WTC11 (cell line): Measurements from ENCODE around the gene TTYH1. TPM values are rescaled to one million over a fixed set of nuclear protein-coding genes. Genes with fewer than 3 reads are reported as not detected.

Experiments used
- ATAC-seq: fragments of 200-7000 bp; cut with Tn5 transposase; 2 replicates; pipeline ENCODE4 v1.10.0; 2021; ENCODE audit warnings: mild to moderate bottlenecking, moderate library complexity
- CTCF ChIA-PET: fragments of 300-600 bp; sonication (Branson Sonifier 250); formaldehyde crosslinking; loops from one replicate; lab custom pipeline; 2021; ENCODE audit warnings: antibody characterized with exemption; lab: Charles Lee
- POLR2A ChIA-PET: fragments of 350-600 bp; sonication (Branson Sonifier 250); formaldehyde crosslinking; loops from one replicate; lab custom pipeline; 2021; ENCODE audit warnings: antibody characterized with exemption; lab: Charles Lee
- DNase-seq: peaks from one replicate; pipeline ENCODE4 v3.0.0; 2021; ENCODE audit warnings: low spot score
- H3K27ac Mint-ChIP-seq: 2 replicates; pipeline ENCODE4 v1.8.0; 2021; ENCODE audit warnings: mixed read lengths
- H3K27me3 Mint-ChIP-seq: 2 replicates; pipeline ENCODE4 v1.8.0; 2021; ENCODE audit warnings: low read depth, mild to moderate bottlenecking, moderate library complexity, mixed read lengths
- H3K36me3 Mint-ChIP-seq: 2 replicates; pipeline ENCODE4 v1.8.0; 2021; ENCODE audit warnings: mixed read lengths
- H3K4me1 Mint-ChIP-seq: 2 replicates; pipeline ENCODE4 v1.8.0; 2022; ENCODE audit warnings: mixed read lengths
- H3K4me3 Mint-ChIP-seq: 2 replicates; pipeline ENCODE4 v1.8.0; 2021; ENCODE audit warnings: mild to moderate bottlenecking, moderate library complexity, mixed read lengths
- H3K9me3 Mint-ChIP-seq: 2 replicates; pipeline ENCODE4 v1.8.0; 2021; ENCODE audit warnings: mixed read lengths
- ETV6 ChIP-seq: sonication (generic); formaldehyde crosslinking; IDR thresholded peaks from 2 replicates; pipeline ENCODE4 v1.8.1; 2022; ENCODE audit warnings: mild to moderate bottlenecking, missing genetic modification reagents
- NFYB ChIP-seq: sonication (generic); formaldehyde crosslinking; conservative IDR thresholded peaks from 2 replicates; pipeline ENCODE4 v1.8.0; 2022; ENCODE audit warnings: low read depth, missing genetic modification reagents
- NR3C1 ChIP-seq: sonication (generic); formaldehyde crosslinking; conservative IDR thresholded peaks from 2 replicates; pipeline ENCODE4 v1.8.1; 2023; ENCODE audit warnings: low read depth, mild to moderate bottlenecking, missing genetic modification reagents
- PRRX2 ChIP-seq: fragments of 250-450 bp; sonication (Bioruptor Pico); IDR thresholded peaks from 2 replicates; pipeline ENCODE4 v1.8.0; 2021; ENCODE audit warnings: mild to moderate bottlenecking
- TP53 ChIP-seq: sonication (generic); formaldehyde crosslinking; IDR thresholded peaks from 2 replicates; pipeline ENCODE4 v1.8.1; 2023; ENCODE audit warnings: mild to moderate bottlenecking, missing genetic modification reagents
- ZNF121 ChIP-seq: sonication (generic); formaldehyde crosslinking; IDR thresholded peaks from 2 replicates; pipeline ENCODE4 v1.8.0; 2023; ENCODE audit warnings: missing genetic modification reagents
- ZNF281 ChIP-seq: sonication (generic); formaldehyde crosslinking; IDR thresholded peaks from 2 replicates; pipeline ENCODE4 v1.8.0; 2023; ENCODE audit warnings: mild to moderate bottlenecking, missing genetic modification reagents
- ZNF512 ChIP-seq: sonication (generic); formaldehyde crosslinking; IDR thresholded peaks from 2 replicates; pipeline ENCODE4 v1.8.1; 2022; ENCODE audit warnings: missing genetic modification reagents, borderline replicate concordance
- total RNA-seq: library from RNA; stranded (reverse); gene quantifications from 3 replicates; pipeline ENCODE4 v1.2.3, GENCODE V29; 2021
- TF ChIP-seq, protein P1 (sequence below): sonication (generic); formaldehyde crosslinking; IDR thresholded peaks from 2 replicates; pipeline ENCODE4 v1.8.0; 2023; ENCODE audit warnings: missing genetic modification reagents, mild to moderate bottlenecking, borderline replicate concordance
- TF ChIP-seq, protein P2 (sequence below): sonication (generic); formaldehyde crosslinking; IDR thresholded peaks from 2 replicates; pipeline ENCODE4 v1.8.1; 2023; ENCODE audit warnings: mild to moderate bottlenecking, moderate library complexity, missing genetic modification reagents

Gene TTYH1
- total RNA-seq, 1 experiment from 2014 or later: 37.1 TPM

DNA sequence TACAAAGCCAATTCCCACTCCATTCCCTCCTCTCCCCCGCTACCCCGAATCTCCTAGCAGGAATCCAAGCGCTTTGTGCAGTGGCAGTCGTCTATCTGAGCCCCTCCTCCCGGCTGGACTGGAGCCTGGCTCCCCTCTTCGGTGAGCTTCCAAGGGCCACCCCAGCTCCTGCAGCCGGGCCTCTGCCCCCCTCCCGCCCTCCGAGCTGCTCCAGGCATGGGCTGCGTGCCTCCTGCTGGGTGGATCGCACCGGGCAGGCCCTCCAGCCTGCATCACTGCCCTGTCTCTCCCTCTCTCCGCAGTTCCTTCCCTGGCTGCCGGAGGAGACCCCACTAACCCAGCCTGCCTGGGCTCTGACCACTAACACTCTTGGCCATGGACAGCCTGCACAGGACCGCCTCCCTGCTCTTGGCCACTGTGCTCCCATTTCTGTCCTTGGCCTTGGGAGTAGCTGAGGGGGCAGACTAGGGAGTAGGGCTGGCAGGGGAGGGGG lies 20.8 kb downstream of the TTYH1 start (continued):
- TF ChIP-seq, protein P1, sequence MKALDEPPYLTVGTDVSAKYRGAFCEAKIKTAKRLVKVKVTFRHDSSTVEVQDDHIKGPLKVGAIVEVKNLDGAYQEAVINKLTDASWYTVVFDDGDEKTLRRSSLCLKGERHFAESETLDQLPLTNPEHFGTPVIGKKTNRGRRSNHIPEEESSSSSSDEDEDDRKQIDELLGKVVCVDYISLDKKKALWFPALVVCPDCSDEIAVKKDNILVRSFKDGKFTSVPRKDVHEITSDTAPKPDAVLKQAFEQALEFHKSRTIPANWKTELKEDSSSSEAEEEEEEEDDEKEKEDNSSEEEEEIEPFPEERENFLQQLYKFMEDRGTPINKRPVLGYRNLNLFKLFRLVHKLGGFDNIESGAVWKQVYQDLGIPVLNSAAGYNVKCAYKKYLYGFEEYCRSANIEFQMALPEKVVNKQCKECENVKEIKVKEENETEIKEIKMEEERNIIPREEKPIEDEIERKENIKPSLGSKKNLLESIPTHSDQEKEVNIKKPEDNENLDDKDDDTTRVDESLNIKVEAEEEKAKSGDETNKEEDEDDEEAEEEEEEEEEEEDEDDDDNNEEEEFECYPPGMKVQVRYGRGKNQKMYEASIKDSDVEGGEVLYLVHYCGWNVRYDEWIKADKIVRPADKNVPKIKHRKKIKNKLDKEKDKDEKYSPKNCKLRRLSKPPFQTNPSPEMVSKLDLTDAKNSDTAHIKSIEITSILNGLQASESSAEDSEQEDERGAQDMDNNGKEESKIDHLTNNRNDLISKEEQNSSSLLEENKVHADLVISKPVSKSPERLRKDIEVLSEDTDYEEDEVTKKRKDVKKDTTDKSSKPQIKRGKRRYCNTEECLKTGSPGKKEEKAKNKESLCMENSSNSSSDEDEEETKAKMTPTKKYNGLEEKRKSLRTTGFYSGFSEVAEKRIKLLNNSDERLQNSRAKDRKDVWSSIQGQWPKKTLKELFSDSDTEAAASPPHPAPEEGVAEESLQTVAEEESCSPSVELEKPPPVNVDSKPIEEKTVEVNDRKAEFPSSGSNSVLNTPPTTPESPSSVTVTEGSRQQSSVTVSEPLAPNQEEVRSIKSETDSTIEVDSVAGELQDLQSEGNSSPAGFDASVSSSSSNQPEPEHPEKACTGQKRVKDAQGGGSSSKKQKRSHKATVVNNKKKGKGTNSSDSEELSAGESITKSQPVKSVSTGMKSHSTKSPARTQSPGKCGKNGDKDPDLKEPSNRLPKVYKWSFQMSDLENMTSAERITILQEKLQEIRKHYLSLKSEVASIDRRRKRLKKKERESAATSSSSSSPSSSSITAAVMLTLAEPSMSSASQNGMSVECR (CRISPR knock-in tag): no peak
- TF ChIP-seq ETV6 (CRISPR knock-in tag) (no peak), ZNF281 (no peak), NFYB (no peak)
- TF ChIP-seq, protein P2, sequence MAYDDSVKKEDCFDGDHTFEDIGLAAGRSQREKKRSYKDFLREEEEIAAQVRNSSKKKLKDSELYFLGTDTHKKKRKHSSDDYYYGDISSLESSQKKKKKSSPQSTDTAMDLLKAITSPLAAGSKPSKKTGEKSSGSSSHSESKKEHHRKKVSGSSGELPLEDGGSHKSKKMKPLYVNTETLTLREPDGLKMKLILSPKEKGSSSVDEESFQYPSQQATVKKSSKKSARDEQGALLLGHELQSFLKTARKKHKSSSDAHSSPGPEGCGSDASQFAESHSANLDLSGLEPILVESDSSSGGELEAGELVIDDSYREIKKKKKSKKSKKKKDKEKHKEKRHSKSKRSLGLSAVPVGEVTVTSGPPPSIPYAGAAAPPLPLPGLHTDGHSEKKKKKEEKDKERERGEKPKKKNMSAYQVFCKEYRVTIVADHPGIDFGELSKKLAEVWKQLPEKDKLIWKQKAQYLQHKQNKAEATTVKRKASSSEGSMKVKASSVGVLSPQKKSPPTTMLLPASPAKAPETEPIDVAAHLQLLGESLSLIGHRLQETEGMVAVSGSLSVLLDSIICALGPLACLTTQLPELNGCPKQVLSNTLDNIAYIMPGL (CRISPR knock-in tag): no peak
- TF ChIP-seq, all 79 proteins: peak for 0

DNA sequence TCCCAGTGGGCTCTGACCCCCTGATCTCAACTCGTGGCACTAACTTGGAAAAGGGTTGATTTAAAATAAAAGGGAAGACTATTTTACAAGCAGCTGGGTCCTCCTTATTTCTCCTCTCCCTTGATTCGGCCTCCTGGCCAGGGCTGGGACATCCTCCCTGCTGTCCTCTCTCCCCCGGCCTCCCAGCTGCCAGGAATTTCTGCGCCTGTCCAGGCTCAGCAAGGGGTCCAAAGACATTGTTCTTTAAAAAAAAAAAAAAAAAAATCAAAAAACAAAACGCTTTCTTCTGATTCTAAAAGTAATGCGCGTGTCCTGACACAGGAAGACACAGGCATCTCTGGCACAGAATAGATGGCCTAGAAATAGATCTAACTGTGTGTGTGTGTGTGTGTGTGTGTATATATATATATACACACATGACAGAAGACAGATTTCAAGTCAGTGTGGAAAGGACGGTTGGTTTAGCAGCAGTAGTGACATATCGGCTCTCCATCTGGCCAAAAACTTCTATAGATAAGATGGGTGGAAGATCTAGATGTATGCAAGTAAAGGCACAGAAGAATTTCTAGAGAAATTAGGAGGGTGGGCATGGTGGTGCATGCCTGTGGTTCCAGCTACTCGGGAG lies 21.5 kb downstream of the TTYH1 start:
- H3K27me3 Mint-ChIP-seq: peaks cover 33% of the 10 kb centered on the region
- H3K36me3 Mint-ChIP-seq: 0 out of 2 replicates have a peak, but pooled peaks cover 3% of the 10 kb centered on the region
- DNase-seq: no peak
- H3K27ac Mint-ChIP-seq: no peak overlapping the region
- H3K4me1 Mint-ChIP-seq: peaks cover 32% of the 10 kb centered on the region
- TF ChIP-seq PRRX2 (CRISPR knock-in tag) (no peak), ZNF281 (no peak), TP53 (CRISPR knock-in tag) (no peak), NR3C1 (no peak), ZNF121 (CRISPR knock-in tag) (no peak), ZNF512 (CRISPR knock-in tag) (no peak)
- peak overlapping the region; percentile 47; the same call in 1 of the 2 replicates for H3K4me3 Mint-ChIP-seq
- ChIA-PET CTCF (interaction anchor here (0.6 to 6.2 kb wide), 5 partner anchors 14 to 62 kb away, joined by 3 to 61 read pairs (median 6); no protein-coding TSS in a partner anchor), POLR2A (interaction anchor here (0.7 to 1.0 kb wide), 4 partner anchors 12 to 180 kb away, joined by 3 to 4 read pairs (median 4); partner anchors contain the start of gene LENG8)
- ATAC-seq: no peak
- no peaks in the 10 kb centered on the region for H3K9me3 Mint-ChIP-seq
